A673 (cell line): ENCODE measurements around the gene PPP2R5B.

Source experiments
- EZH2 ChIP-seq: fragments of 200-600 bp; sonication (generic); IDR thresholded peaks from 2 replicates; pipeline ENCODE4 v1.6.1; 2017; ENCODE audit warnings: borderline replicate concordance, low read depth, mild to moderate bottlenecking, mixed read lengths, antibody characterized with exemption, low read length; ENCODE audit not compliant: poor library complexity, severe bottlenecking
- TF ChIP-seq, protein P1 (sequence below): fragments of 300-800, 200-600 bp; sonication (generic); conservative IDR thresholded peaks from 2 replicates; pipeline ENCODE4 v1.5.1; 2017; ENCODE audit warnings: low read depth, mild to moderate bottlenecking, antibody characterized with exemption, low read length, moderate library complexity, mixed read lengths

- TF ChIP-seq, protein P1, sequence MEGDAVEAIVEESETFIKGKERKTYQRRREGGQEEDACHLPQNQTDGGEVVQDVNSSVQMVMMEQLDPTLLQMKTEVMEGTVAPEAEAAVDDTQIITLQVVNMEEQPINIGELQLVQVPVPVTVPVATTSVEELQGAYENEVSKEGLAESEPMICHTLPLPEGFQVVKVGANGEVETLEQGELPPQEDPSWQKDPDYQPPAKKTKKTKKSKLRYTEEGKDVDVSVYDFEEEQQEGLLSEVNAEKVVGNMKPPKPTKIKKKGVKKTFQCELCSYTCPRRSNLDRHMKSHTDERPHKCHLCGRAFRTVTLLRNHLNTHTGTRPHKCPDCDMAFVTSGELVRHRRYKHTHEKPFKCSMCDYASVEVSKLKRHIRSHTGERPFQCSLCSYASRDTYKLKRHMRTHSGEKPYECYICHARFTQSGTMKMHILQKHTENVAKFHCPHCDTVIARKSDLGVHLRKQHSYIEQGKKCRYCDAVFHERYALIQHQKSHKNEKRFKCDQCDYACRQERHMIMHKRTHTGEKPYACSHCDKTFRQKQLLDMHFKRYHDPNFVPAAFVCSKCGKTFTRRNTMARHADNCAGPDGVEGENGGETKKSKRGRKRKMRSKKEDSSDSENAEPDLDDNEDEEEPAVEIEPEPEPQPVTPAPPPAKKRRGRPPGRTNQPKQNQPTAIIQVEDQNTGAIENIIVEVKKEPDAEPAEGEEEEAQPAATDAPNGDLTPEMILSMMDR: no peak
- TF ChIP-seq EZH2: no peak
These were observed 9.6 kb downstream of the PPP2R5B start for GRCh38 chr11:64933935-64934681.
